ENCODE data around the gene ULK1. TPM values are rescaled to one million over a fixed set of nuclear protein-coding genes. Genes with fewer than 3 reads are reported as not detected.

Gene ULK1
- total and polyA plus RNA-seq, 2 experiments from 2014 or later: 8.4 to 33.8 TPM

GRCh38 chr12:131894981-131895639 is 688 bp downstream of the ULK1 start (continued):
- TF ChIP-seq, protein P1, sequence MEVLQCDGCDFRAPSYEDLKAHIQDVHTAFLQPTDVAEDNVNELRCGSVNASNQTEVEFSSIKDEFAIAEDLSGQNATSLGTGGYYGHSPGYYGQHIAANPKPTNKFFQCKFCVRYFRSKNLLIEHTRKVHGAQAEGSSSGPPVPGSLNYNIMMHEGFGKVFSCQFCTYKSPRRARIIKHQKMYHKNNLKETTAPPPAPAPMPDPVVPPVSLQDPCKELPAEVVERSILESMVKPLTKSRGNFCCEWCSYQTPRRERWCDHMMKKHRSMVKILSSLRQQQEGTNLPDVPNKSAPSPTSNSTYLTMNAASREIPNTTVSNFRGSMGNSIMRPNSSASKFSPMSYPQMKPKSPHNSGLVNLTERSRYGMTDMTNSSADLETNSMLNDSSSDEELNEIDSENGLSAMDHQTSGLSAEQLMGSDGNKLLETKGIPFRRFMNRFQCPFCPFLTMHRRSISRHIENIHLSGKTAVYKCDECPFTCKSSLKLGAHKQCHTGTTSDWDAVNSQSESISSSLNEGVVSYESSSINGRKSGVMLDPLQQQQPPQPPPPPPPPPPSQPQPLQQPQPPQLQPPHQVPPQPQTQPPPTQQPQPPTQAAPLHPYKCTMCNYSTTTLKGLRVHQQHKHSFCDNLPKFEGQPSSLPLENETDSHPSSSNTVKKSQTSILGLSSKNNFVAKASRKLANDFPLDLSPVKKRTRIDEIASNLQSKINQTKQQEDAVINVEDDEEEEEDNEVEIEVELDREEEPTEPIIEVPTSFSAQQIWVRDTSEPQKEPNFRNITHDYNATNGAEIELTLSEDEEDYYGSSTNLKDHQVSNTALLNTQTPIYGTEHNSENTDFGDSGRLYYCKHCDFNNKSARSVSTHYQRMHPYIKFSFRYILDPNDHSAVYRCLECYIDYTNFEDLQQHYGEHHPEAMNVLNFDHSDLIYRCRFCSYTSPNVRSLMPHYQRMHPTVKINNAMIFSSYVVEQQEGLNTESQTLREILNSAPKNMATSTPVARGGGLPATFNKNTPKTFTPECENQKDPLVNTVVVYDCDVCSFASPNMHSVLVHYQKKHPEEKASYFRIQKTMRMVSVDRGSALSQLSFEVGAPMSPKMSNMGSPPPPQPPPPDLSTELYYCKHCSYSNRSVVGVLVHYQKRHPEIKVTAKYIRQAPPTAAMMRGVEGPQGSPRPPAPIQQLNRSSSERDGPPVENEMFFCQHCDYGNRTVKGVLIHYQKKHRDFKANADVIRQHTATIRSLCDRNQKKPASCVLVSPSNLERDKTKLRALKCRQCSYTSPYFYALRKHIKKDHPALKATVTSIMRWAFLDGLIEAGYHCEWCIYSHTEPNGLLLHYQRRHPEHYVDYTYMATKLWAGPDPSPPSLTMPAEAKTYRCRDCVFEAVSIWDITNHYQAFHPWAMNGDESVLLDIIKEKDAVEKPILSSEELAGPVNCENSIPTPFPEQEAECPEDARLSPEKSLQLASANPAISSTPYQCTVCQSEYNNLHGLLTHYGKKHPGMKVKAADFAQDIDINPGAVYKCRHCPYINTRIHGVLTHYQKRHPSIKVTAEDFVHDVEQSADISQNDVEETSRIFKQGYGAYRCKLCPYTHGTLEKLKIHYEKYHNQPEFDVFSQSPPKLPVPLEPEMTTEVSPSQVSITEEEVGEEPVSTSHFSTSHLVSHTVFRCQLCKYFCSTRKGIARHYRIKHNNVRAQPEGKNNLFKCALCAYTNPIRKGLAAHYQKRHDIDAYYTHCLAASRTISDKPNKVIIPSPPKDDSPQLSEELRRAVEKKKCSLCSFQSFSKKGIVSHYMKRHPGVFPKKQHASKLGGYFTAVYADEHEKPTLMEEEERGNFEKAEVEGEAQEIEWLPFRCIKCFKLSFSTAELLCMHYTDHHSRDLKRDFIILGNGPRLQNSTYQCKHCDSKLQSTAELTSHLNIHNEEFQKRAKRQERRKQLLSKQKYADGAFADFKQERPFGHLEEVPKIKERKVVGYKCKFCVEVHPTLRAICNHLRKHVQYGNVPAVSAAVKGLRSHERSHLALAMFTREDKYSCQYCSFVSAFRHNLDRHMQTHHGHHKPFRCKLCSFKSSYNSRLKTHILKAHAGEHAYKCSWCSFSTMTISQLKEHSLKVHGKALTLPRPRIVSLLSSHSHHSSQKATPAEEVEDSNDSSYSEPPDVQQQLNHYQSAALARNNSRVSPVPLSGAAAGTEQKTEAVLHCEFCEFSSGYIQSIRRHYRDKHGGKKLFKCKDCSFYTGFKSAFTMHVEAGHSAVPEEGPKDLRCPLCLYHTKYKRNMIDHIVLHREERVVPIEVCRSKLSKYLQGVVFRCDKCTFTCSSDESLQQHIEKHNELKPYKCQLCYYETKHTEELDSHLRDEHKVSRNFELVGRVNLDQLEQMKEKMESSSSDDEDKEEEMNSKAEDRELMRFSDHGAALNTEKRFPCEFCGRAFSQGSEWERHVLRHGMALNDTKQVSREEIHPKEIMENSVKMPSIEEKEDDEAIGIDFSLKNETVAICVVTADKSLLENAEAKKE (CRISPR knock-in tag; IDR thresholded peaks at IDR 0.05): no peak
- TF ChIP-seq POLR2AphosphoS5 (IDR thresholded peaks at IDR 0.05; ENCODE audit: low read depth) (no peak), JUNB (IDR thresholded peaks at IDR 0.05; ENCODE audit: unreplicated experiment) (no peak), STAT1 (IDR thresholded peaks at IDR 0.05; ENCODE audit: unreplicated experiment) (no peak)
- TF ChIP-seq, protein P2, sequence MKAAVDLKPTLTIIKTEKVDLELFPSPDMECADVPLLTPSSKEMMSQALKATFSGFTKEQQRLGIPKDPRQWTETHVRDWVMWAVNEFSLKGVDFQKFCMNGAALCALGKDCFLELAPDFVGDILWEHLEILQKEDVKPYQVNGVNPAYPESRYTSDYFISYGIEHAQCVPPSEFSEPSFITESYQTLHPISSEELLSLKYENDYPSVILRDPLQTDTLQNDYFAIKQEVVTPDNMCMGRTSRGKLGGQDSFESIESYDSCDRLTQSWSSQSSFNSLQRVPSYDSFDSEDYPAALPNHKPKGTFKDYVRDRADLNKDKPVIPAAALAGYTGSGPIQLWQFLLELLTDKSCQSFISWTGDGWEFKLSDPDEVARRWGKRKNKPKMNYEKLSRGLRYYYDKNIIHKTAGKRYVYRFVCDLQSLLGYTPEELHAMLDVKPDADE (IDR thresholded peaks at IDR 0.05): no peak
- TF ChIP-seq, protein P3, sequence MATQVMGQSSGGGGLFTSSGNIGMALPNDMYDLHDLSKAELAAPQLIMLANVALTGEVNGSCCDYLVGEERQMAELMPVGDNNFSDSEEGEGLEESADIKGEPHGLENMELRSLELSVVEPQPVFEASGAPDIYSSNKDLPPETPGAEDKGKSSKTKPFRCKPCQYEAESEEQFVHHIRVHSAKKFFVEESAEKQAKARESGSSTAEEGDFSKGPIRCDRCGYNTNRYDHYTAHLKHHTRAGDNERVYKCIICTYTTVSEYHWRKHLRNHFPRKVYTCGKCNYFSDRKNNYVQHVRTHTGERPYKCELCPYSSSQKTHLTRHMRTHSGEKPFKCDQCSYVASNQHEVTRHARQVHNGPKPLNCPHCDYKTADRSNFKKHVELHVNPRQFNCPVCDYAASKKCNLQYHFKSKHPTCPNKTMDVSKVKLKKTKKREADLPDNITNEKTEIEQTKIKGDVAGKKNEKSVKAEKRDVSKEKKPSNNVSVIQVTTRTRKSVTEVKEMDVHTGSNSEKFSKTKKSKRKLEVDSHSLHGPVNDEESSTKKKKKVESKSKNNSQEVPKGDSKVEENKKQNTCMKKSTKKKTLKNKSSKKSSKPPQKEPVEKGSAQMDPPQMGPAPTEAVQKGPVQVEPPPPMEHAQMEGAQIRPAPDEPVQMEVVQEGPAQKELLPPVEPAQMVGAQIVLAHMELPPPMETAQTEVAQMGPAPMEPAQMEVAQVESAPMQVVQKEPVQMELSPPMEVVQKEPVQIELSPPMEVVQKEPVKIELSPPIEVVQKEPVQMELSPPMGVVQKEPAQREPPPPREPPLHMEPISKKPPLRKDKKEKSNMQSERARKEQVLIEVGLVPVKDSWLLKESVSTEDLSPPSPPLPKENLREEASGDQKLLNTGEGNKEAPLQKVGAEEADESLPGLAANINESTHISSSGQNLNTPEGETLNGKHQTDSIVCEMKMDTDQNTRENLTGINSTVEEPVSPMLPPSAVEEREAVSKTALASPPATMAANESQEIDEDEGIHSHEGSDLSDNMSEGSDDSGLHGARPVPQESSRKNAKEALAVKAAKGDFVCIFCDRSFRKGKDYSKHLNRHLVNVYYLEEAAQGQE (IDR thresholded peaks at IDR 0.05; ENCODE audit: unreplicated experiment): no peak
